Measurements from ENCODE around the gene SOX2.

SOX2 gene

DNA sequence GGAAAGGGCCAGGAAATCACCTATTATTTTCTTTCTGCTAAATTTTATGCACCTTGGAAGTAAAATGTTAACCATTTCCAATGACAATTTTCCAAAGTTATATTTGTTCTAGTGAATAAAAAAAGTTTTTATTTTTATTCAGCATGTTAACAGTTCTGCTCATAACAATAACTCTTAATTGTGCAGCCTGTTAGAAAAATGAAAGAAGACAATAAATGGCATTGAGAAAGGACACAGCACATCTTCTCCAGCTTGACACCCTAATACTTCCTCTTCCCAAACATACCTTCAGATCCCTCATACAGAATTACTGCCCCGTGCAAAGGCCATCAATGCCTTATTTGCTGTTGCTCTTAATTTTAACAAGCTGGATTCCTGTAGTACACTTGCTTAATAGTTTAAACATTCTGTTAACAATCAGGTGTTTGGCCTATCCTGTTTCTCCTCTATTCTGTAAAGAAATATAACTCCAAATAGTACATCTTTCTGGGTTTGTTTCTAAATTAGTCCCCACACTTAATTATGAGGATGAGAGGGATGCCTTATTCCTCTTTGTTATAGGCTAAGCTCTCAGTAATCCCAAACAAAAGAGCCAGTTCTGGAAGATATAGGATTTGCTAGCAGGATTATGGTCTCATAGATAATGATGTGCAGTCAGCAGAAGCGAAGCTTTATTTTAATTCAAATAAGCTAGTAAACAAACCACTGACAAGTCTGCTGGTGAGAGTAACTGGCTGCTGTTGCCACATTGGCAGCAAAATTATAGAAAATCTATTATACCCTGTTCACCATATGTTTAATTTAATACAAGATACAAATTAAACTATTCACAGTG lies 19.2 kb upstream of the SOX2 start:
- DNase-seq (ENCODE audit: low read depth) = no peak
- TF ChIP-seq, protein P1, sequence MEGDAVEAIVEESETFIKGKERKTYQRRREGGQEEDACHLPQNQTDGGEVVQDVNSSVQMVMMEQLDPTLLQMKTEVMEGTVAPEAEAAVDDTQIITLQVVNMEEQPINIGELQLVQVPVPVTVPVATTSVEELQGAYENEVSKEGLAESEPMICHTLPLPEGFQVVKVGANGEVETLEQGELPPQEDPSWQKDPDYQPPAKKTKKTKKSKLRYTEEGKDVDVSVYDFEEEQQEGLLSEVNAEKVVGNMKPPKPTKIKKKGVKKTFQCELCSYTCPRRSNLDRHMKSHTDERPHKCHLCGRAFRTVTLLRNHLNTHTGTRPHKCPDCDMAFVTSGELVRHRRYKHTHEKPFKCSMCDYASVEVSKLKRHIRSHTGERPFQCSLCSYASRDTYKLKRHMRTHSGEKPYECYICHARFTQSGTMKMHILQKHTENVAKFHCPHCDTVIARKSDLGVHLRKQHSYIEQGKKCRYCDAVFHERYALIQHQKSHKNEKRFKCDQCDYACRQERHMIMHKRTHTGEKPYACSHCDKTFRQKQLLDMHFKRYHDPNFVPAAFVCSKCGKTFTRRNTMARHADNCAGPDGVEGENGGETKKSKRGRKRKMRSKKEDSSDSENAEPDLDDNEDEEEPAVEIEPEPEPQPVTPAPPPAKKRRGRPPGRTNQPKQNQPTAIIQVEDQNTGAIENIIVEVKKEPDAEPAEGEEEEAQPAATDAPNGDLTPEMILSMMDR (conservative IDR thresholded peaks at IDR 0.05; ENCODE audit: low read depth, low read length) = no peak
- no peak overlapping the region for H3K4me3 ChIP-seq (ENCODE audit: low read length)

DNA sequence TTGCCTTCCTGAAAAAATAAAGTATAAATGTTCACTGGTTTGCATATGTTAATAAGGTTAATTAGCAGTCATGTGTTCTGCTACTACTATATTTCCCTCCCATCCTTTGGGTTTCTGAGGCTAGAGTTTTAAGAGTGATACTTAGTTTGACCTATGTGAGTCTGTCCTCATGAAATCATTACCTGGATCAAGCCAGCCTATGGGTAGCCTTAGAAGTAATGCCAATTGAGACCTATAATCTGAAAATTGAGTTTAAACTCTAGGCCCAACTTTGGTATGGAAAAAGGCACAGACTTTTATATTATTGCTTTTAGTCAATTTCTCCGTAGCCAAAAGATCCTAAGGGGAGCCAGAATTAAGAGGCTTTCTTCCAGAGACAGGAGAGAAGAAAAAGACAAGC lies 18.4 kb upstream of the SOX2 start:
- TF ChIP-seq, protein P1 (conservative IDR thresholded peaks at IDR 0.05; ENCODE audit: low read depth, low read length) = no peak
- no peak overlapping the region for H3K4me3 ChIP-seq (ENCODE audit: low read length)
- DNase-seq (ENCODE audit: low read depth) = no peak

DNA sequence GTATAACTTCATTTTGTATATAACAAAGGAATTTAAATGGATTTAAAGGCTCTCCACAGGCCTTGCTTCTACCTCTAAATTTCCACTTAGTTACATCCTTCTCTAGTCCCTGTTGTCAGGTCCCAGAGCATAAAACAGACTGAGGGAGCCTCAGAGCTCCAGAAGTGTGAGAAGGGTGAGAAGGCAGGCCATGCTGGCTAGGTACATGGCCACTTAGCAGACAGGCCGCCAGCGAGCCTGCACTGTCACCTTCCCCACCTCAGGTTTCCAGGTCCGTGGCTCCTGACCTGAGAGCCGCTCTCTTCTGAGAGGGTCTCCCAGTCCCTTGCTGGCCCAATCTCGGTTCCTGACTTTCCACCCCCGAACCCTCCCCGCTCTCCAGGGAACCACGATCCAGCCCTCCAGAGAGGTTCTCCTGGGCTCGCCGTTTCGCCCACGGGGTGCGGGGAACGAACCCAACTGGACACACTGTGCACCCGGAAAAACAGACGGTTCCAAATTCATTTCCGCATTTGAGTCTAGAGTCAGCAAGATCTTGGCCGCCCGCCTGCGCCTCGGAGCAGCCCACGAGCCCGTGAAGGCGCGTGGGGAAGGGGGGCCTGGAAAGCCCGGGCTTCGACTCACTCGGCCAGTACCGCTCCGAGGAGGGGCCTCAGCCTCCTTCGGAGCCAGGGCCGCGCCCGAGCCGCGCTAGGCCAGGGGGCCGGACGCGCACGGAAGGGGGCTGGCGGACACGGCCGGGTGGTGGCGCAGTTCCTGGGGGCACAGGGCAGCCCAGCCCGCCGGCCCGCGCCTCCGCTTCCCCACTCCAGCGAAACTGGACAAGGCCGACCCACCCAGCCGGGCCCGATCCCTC lies 16.7 kb upstream of the SOX2 start:
- H3K4me3 ChIP-seq (ENCODE audit: low read length) = peak overlapping the region; percentile 51
- TF ChIP-seq, protein P1 (conservative IDR thresholded peaks at IDR 0.05; ENCODE audit: low read depth, low read length) = peak; percentile 50
- no peak for DNase-seq (ENCODE audit: low read depth)

DNA sequence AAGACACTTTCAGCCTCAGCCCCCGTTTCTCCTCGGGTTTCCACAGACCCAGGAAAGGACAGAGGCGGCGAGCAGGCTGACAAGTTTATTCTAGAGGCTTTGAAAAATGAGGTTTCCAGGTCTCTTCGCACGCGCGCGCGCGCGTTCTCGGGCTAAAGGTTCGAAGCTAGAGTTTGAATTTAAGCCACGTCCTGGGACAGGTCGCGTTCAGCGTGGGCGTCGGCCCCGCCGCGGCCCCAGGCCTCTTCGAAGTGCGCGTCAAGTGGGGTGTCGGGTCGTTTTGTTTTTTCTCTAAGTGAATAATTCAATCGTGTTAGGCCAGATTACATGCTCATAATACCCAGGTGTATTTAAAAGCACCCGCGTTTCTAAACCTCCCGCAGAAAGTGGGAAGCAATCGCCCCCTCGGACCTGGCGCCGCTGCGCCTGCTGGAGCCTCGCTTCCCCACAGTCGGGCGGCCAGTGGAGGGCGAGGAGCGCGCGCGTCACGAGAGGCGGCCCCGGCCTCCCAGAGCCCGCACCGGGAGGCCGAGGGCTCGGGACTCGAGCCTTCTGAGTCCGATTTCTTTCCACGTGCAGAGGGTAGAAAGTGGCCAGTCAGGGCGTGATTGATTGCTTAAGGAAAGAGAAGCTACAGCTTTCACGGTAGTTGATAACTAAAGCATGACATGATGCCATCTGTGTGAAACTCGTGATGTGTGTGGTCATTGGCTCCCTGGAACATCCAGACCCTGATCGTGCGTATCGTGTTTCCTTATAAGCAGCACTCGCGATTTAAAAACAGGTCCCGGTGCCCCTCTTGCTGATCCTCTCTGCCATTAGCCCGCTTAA lies 15.8 kb upstream of the SOX2 start:
- TF ChIP-seq, protein P1 (conservative IDR thresholded peaks at IDR 0.05; ENCODE audit: low read depth, low read length) = no peak
- no peak for DNase-seq (ENCODE audit: low read depth)
- H3K4me3 ChIP-seq (ENCODE audit: low read length) = peak overlapping the region; percentile 51

DNA sequence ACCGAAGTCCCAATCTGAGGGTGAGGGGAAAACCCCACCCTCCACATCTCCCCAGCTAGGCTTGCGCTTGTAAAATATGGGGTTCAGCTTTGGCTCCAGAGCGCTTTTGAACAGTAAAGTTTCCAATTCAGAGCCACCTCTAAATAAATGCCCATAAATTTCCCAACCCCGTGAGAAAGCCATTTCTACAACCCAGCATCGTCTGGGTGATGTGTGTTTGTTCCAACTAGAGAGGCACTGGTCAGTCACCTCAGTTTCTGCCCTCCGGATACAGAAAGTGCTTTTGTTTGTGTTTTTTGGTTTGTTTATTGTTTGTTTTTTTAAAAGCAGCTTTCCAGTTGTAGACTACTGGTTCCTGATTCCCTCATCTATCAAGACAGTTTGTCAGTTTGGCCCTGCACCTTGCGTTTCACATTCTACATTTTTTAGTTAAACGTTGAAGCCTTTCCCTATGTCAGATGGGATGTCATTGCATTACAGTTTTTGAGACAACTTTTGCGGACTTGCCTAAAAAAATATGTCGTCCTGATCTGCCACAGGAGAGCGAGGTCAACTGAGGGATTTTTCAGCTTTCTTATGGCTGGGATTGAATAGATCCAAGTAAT lies 15.0 kb upstream of the SOX2 start:
- no peak overlapping the region for H3K4me3 ChIP-seq (ENCODE audit: low read length)
- no peak for DNase-seq (ENCODE audit: low read depth)
- TF ChIP-seq, protein P1 (conservative IDR thresholded peaks at IDR 0.05; ENCODE audit: low read depth, low read length) = no peak

DNA sequence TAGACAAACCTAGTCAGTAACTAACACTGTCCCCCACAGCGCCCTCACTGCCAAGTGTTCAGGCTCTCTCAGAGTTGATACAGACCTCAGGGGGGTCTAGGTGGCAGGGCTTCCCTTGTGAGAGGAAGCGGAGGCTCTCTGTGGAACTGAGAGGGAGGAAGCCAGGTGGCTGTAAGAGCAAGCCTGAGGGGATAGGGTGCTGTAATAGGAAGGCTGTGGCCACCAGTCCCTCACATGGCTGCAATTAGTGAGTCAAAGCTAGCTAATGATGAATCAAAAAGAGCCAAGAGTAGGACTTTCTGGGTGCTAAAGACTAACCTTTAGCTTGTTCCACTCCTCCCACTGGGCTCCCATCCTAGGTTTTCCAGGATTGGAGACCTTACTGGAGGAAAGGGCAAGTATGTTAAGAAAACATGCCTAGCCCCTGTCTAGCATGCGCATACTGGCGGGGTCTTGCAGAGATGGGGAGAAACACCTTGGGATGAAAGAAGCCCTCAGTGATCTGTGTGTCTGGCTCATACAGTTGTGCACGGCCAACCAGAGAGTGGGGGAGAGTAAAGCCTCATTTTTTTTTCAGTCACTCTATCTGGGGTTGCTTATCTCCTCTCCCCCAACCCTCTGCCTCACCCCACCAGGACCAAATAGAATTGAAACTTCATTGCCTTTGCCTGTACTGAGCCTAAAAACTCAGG lies 13.3 kb upstream of the SOX2 start:
- DNase-seq (ENCODE audit: low read depth) = no peak
- H3K4me3 ChIP-seq (ENCODE audit: low read length) = no peak overlapping the region
- TF ChIP-seq, protein P1 (conservative IDR thresholded peaks at IDR 0.05; ENCODE audit: low read depth, low read length) = no peak
